ENCODE data around the gene MROH8.
A peak's percentile ranks its signal among the peaks of the same experiment; 100 is the strongest.

The MROH8 gene

GRCh38 chr20:37202267-37202943 is 23.1 kb upstream of the MROH8 start:
- TF ChIP-seq CTCF (IDR thresholded peaks at IDR 0.05; ENCODE audit: insufficient read depth, low read length) (peak; percentile 68), POLR2AphosphoS5 (IDR thresholded peaks at IDR 0.05; ENCODE audit: low read depth) (no peak)
- peak; percentile 23 to 37 for DNase-seq (ENCODE audit: low read depth in 1 of 2, low spot score in 1 of 2)
- no peak overlapping the region for H3K4me3 ChIP-seq (replicated peaks; ENCODE audit: insufficient read depth, low read length)
- H3K27me3 ChIP-seq (ENCODE audit: insufficient read depth, poor library complexity, severe bottlenecking): no peaks in the 10 kb centered on the region
- H3K27ac ChIP-seq (replicated peaks): no peak overlapping the region

DNA sequence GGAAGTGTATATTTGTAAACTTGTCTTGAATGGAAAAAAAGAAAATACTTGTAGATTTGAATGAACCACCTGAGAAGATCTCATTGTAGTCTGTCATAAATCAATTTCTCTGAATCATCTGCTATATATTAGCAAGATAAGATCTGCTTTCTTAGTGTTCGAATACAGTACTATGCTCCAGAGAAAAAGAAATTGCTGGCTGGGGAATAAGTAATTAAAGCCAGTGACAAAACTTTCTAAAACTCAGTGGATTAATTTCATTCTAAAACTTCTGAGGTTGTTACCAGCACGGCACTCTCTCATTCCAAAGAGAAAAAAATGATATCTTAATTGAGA is 22.4 kb upstream of the MROH8 start:
- H3K4me3 ChIP-seq (replicated peaks; ENCODE audit: insufficient read depth, low read length): no peak overlapping the region
- no peaks in the 10 kb centered on the region for H3K27me3 ChIP-seq (ENCODE audit: insufficient read depth, poor library complexity, severe bottlenecking)
- DNase-seq (ENCODE audit: low read depth in 1 of 2, low spot score in 1 of 2): no peak
- no peak for TF ChIP-seq REST (IDR thresholded peaks at IDR 0.05; ENCODE audit: insufficient replicate concordance, low read depth)
- TF ChIP-seq POLR2AphosphoS5 (IDR thresholded peaks at IDR 0.05; ENCODE audit: low read depth): no peak
- no peak for TF ChIP-seq GABPA (IDR thresholded peaks at IDR 0.05; ENCODE audit: low read depth)
- TF ChIP-seq CTCF (IDR thresholded peaks at IDR 0.05; ENCODE audit: insufficient read depth, low read length): no peak
- no peak for TF ChIP-seq SPI1 (IDR thresholded peaks at IDR 0.05; ENCODE audit: borderline replicate concordance, low read depth)
- H3K27ac ChIP-seq (replicated peaks): no peak overlapping the region

GRCh38 chr20:37200926-37201826 is 21.8 kb upstream of the MROH8 start:
- no peak for DNase-seq (ENCODE audit: low read depth in 1 of 2, low spot score in 1 of 2)
- Histone ChIP-seq H3K4me3 (replicated peaks; ENCODE audit: insufficient read depth, low read length) (no peak overlapping the region), H3K27ac (replicated peaks) (no peak overlapping the region), H3K27me3 (ENCODE audit: insufficient read depth, poor library complexity, severe bottlenecking) (no peaks in the 10 kb centered on the region)
- TF ChIP-seq CTCF (IDR thresholded peaks at IDR 0.05; ENCODE audit: insufficient read depth, low read length) (no peak), SPI1 (IDR thresholded peaks at IDR 0.05; ENCODE audit: borderline replicate concordance, low read depth) (no peak), REST (IDR thresholded peaks at IDR 0.05; ENCODE audit: insufficient replicate concordance, low read depth) (no peak), POLR2AphosphoS5 (IDR thresholded peaks at IDR 0.05; ENCODE audit: low read depth) (no peak), GABPA (IDR thresholded peaks at IDR 0.05; ENCODE audit: low read depth) (no peak)

All from HL-60 (cell line).